COR-L47 (cell line): ENCODE results near the gene RHBDD3.
"Not testable (repeated sequence)": the region's sequence is repeated elsewhere in the genome, so short reads cannot be mapped to it uniquely, and the experiment has no call there.

Experiments
- DNase-seq: peaks from one replicate; lab custom pipeline; 2025; lab: John Stamatoyannopoulos, UW

The RHBDD3 gene

DNA sequence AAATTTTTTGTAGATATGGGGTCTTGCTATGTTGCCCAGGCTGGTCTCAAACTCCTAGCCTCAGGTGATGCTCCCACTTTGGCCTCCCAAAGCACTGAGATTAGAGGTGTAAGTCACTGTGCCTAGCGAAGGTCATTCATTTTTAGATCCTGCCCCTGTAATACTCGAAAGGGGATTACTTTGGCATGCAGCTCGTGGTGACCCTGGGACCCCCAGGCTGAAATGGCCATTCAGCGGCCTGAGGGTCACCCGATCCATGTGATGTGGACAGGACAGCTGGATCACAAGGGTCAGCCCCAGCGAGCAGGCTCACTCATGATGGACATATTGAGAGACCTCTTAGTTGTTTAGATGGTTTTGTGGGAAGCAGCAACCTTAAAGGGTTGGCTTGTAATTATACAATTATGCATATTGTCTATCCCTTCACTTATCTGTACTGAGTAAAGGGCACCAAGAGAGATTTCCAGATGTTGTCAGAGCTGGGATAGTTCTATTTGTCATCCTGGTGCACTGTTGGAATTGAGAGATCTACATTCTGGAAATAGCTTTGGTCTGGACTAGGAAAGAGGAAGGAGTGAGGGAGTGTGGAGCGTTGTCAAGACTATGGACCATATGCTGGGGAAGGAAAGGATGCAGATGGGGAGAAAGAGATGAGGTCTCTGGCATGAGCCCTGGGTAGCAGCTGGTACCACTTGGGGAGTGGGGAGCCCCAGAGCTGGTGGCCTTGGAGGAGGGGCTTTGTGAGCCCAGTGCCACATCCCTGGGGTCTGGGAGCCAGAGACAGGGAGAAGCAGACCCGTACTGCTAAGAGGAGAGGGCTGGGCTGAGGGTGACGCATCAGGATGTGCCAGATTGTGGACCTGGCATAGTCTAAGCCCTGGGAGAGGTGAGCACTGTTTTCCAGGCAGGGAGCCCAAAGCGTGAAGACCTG lies 15.5 kb downstream of the RHBDD3 start:
- no peak for DNase-seq

DNA sequence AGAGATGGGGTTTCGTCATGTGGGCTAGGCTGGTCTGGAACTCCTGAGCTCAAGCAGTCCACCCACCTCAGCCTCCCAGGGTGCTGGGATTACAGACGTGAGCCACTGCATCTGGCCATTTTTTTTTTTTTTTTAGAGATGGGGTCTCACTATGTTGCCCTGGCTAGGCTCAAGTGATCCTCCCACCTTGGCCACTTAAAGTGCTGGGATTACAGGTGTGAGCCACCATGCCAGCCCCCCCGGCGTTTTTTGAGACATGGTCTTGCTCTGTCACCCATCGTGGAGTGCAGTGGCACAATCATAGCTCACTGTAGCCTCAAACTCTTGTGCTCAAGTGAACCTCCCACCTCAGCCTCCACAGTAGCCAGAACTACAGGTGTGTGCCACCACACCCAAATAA lies 16.5 kb downstream of the RHBDD3 start:
- DNase-seq = no peak

DNA sequence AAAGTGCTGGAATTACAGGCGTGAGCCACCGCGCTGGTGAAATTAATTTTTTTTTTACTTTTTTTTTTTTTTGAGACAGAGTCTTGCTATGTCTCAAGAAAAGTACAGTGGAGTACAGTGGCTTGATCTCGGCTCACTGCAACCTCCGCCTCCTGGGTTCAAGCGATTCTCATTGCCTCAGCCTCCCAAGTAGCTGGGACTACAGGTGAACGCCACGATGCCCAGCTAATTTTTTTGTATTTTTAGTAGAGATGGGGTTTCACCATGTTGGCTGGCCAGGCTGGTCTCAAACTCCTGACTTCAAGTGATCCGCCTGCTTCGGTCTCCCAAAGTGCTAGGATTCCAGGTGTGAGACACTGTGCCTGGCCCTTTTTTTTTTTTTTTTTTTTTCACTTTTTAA lies 19.9 kb downstream of the RHBDD3 start:
- not testable (repeated sequence) for DNase-seq

DNA sequence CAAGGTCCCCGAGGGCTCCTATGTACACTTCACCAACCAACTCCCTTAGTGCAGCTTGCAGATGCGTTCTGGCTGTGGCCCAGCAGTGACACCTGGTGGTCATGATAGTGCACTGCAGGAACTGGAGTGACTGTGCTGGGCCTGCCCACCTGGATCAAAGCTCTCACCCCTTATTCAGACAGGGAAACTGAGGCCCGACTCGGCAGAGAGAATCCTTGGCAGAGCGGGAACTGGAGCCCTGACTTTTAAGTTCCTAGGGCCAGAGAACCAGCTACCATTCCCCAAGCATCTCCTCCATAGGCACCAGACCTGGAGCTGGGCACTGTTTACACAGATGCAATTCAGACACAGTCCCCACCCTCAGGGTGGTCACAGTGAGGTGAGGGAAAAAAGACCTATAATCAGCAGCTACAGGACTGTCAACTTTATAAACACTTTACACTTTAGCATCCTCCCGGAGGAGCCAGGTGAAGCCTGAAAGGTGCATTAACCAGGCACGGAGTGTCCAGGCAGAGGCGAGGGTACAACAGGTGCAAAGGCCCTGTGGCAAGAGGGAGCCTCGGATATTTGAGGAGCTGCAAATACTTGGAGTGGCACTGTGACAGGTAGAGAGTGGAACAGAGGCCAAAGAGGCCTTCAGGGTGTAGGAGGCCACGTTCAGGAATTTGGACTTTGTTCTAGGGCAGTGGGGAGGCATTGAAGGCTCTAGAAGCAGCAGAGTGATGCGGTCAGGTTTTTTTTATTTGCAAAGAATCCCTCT lies 22.0 kb downstream of the RHBDD3 start:
- DNase-seq = peak; percentile 35

DNA sequence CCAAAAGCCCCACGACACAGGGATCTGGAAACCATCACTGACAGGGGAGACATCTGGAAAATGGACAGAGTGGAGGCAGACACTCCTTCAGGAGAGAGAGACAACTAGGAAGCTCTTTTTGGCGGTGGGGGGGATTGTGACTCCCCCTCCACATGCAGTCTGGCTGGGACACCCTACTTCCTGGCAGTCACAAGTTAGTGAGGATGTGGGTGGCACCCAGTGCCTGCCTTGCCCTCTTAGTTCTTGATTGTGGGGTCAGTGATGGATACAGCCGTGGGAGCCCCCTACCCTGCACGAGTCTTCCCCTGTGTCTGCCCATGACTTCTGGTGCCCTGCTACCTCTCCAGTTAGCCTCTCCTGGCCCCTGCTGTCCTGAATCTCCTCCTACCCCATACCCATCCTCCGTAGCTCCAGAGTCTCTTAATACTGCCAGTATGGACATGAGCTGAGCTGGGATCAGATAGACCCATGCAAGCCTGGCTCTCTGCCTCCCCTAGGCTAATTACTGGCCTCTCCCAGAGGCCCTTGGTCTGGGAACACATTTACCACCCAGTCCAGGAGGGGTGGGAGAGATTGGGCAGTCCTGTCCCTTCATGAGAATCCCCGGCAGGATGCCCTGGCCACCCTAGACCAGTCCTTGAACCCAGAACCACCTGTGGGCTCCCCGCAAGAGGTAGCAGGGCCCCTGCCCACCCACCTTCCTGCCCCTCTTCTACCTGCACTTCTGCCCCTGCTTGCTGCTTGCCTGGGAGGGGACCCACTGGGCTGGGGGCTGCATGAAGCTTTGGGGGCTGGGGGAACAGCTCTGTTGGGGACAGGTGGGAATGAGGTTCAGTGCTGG lies 22.8 kb downstream of the RHBDD3 start:
- no peak for DNase-seq

DNA sequence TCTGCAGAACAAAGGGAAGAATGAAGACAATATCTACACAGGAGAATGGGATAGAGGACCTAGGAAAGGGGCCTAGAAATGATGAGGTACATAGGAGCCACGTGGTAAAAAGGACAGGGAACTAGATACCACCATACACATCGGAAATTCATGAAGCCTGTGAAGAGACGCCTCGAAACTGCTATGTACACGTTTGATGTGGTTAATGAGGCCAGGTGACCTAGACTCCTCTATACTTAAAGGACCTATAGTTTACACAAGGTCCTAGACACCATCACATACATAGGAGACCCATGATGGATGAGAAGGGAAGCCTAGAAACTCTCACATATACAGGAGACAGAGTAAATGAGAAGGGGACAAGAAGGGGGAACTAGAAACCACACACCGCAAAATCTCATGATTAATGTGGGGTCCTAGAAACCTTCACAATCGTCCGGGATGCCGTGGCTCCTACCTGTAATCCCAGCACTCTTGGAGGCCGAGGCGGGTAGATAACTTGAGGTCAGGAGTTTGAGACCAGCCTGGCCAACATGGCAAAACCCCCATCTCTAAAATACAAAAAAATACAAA lies 23.8 kb downstream of the RHBDD3 start:
- DNase-seq = no peak

DNA sequence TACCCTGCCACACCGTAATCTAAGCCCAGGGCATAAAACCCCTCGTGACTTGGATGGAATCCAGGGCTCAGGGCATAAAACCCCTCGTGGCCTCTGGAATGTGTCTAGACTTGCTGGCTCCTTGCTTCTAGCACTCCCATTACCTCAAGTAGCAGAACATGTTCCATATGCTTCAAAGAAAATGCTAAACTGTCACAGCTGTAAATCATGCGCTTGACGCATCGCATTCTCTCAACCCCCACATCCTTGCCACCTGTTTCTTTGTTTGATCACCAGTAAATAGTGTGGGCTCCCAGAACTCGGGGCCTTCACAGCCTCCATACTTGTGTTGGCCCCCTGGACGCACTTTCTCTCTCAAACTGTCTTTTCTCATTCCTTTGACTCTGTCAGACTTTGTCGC lies 27.3 kb downstream of the RHBDD3 start:
- DNase-seq = not testable (repeated sequence)

DNA sequence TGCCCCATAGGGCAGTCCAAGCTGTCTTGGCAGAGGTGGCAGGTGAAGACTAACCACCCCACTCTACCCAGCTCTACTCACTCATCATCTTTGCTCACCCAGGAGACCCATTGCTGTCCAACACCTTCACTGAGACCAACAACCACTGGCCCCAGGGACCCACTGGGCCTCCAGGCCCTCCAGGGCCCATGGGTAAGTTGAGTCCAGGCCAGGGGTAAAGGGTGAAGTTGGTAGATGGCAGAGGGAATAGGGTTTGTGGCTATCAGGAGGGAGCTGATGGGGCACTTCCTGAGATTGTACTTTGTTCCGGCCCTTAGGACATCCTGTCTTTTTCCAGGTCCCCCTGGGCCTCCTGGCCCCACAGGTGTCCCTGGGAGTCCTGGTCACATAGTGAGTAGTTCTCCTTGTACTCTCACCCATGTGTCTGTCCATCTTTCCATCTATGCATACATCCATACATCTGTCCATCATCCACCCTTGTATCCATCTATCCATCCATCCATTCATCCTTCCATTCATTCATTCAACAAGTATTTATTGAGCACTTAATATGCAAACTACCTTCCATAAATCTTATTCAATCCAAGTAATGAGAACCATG lies 34.4 kb downstream of the RHBDD3 start:
- no peak for DNase-seq

DNA sequence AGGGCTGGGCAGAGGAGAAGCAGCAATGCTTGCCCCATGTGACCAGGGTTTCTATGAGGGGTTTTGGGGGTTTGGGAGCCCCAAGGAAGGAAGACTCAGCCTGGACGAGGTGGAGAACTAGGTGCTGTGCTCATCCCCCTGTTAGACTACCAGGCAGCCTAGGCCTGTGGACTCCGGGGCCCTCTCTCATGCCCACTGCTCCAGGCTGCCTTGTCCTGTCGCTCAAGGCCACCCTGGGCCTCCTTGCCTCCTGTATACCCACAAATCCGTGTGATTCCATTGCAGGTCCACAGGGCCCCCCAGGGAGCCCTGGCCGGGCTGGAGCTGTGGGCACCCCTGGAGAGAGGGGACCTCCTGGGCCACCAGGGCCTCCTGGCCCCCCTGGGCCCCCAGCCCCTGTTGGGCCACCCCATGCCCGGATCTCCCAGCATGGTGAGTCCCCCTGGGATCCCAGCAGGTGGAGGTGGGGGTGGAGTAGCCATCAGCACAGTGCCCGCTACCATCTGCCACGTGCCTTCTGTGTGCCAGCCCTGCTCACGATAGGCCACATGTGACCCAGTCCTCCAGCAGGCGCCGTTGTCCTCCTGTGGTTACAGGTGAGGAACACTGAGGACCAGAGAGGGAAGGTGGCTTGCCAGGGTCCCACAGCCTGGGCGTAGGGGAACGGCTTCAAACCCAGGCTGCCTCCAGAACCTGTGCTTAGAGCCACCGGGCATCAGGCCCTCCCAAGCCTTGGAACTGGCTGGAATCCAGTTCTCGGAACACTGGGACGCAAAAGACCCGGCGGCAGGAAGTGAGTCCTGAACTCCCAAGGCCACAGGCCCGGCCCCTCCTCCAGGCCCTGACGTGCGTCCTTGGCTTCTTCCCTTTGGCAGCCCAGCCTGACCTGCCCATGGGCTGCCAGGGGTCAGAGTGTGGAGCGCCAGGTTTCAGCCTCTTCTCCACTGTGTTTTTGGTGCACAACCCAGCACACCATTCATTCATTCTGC lies 35.5 kb downstream of the RHBDD3 start:
- DNase-seq = no peak

DNA sequence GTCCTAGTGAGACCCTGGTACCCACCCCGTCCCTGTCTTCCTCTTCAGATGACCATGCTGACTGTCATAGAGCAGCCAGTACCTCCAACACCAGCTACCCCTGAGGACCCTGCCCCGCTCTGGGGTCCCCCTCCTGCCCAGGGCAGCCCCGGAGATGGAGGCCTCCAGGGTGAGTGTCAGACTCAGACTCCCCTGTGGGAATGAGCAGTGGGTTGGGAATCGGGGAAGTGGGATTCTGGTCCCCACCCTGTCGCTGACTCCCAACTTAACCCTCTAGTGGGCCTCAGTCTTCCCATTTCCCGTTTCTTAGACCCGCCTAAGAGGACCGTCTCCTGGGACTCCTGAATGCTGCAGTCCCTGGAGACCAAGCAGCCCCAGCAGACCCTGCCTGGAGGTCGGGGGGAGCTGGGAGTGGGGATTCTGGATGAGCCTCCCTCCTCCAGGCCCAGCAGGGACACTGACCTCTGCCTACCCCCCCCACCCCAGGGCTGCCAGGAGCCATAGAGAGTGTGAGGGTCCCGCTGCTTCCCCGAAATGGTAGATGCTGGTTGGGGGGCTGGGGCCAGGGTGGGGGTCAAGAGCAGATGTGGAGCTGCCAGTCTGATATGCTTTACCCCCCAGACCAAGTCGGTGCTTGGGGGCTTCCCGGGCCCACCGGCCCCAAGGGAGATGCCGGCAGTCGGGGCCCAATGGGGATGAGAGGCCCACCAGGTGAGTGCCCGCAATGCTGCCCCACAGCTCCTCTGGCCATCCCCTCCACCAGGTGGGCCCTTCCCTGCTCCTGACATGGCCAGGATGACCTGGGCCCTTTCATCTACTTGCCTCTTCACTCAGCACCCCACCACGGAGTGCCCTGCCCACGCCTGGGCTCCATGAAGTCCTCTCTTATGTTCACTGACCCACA lies 36.6 kb downstream of the RHBDD3 start:
- no peak for DNase-seq

DNA sequence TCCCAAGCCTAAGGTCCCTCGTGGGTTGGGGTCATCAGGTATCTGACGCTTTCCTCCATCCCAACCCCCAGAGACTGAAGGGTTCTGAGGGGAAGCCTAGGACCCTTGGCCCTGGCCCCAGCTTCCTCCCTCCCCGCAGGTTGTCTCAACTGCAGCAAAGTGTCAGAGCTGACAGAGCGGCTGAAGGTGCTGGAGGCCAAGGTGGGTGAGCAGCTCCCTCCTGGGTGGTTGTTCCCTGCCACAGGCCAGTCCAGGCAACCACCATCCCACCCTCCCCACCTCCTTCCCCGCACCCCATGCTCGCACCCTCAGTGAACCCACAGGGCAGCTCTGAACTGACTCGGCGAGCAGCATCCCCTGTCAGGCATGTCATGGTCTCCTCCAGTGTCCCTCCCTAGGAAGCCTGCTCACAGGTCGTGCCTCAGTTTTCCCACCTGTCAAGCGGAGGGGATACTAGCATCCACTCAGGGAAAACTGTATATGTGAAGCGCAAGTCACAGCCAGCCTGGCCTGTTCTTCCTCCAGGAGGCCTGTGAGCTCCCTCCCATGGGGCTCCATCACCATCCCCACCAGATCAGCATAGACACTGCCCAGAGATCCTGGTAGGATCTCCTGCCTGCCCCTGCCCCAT lies 41.3 kb downstream of the RHBDD3 start:
- DNase-seq = no peak

DNA sequence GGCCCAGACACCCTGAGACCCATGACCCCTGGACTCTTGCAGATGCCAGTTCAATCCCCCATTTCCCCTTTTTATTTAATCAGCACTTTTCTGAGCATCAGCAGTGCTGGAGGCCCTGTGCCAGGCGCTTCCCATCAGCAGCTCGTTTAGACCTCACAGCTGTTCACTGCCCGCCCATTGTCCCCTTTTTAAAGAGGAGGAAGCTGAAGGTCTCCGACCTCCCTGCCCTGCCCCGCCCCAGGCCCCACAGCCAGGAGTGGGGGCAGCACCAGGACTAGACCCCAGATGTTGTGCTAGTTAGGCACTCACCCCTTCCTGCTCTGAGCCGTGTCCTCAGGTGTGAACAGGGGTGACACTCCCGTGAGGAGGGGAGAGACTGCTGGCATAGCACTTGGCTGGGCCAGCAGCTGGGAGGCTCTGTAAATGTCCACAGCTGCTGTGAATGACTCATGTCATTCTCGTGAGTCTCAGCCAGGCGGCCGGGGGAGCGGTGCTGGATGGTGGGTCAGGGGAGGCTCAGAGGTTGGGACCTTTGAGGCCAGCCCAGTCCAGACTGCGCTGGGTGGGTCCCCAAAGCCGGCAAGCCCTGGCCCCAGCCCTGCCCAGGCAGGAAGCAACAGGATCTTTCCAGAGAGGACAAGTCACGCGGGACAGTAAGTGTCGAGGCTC lies 42.2 kb downstream of the RHBDD3 start:
- DNase-seq = no peak

DNA sequence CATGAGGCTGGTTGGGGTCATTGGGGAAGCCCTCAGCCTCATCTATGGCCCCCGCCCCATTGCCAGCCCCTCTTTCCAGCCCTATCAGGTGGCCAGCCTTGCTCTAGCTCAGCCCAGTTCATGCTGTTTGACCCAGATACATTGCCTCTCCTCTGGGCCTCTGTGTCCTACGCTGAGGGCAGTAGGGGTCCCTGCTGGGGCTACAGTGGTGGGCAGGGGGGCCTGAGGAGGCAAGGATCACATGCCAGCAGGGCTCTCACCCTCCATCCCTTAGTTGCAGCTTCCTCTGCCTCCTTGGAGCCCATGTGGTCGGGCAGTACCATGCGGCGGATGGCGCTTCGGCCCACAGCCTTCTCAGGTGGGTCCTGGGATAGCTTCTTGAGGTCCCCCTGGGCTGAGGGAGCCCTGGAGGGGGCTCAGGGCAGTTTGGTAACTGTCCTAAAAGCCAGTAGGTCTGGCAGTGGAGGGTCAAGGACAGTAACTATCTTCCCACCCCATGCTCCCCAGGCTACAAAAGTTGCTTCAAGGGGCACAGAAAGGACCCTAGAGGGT lies 42.8 kb downstream of the RHBDD3 start:
- no peak for DNase-seq

DNA sequence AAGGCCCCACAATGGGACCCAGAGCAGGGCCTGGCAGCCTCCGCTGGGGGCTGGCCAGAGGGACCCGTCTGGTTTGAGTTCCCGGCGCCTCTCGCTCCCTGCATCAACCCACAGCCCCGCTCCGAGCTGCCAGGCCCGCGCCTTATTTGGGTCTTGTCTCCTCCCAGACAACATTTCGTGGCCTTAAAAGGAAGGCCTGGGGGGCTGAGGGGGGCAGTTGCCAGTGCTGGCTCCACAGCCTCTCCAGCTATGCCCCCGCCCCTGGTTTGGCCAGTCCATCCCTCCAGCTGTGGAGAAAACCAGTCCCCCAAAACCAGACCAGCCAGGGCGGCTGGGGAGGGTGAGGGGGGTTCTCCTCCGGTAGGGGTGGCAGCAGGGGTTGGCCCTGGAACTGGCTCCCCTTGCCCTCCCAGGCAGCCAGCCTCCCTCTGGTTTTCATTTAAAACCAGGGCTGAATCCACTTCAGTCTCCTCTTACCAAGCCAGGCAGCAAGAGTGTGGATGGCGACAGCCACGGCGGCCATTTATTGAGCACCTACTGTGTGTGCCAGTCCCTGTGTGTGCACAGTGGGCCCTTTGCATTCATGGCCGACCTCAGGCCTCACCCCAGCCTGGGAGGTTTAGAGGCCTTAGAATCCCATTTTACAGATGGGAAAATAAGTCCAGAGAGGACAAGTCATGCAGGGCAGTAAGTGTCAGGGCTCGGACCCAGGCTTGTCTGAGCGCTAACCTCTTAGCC lies 43.5 kb downstream of the RHBDD3 start:
- DNase-seq = no peak

DNA sequence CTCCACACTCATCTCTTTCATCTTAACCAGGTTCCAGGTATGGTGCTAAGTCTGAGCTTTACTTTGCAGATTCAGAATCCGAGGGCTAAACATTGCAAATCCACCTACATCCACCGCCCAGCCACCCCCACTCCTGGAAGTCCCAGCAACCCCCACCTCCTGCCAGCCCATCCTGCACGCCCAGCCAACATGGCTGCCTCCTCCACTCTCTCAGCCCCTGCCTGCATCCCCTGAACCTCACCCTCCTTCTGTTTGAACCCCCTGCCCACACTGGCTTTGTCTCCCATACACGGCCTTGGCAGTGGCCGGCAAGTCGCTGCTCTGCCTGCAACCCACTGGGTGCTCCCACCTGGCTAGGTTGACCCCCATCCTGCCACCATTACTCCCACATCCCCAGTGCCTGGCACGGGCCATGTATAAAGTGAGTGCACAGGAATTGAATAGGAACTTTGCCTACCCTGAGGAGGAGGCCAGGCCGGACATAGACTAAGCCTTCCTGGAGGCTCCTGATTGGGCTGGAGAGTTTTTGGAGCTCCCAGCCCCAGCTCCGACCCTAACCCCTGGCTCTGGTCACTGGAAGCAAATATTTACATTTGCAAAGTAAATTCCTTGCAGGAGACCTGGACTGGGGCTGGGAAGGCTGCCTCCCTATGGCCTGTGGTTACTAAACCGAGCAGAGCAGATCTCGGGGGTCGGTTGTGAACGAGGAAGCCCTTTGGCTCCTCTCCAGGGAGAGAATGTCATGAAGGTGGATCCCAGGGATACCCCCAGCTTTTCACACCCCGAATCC lies 47.7 kb downstream of the RHBDD3 start:
- no peak for DNase-seq

DNA sequence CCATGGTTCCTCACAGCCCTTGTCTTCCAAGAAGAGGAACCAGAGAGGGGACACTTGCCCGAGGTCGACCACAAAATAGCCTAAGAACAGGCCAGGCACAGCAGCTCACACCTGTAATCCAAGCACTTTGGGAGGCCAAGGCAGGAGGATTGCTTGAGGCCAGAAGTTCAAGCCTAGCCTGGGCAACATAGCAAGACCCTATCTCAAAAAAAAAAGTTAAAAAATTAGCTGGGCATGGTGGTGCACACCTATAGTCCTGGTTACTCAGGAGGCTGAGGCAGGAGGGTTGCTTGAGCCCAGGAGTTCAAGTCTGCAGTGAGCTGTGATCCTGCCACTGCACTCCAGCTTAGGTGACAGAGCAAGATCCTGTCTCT lies 48.4 kb downstream of the RHBDD3 start:
- not testable (repeated sequence) for DNase-seq
